GM12878 (cell line): Measurements from ENCODE around the gene CYP2C18. TPM values are rescaled to one million over a fixed set of nuclear protein-coding genes. Genes with fewer than 3 reads are reported as not detected.

Experiments used
- ATAC-seq: fragments of 200-7000 bp; cut with Tn5 transposase; 3 replicates; pipeline ENCODE4 v1.9.1; 2020; ENCODE audit warnings: mild to moderate bottlenecking, moderate library complexity
- BruUV-seq: library from RNA; stranded (reverse); fragments of 400-500 nt; replicated peaks from 2 replicates; lab custom pipeline; 2021; lab: Mats Ljungman, UMichigan
- CTCF ChIA-PET: fragments of 300-600 bp; sonication (Branson Sonifier 250); formaldehyde crosslinking; extraction: SDS; loops from one replicate; lab custom pipeline; 2021; ENCODE audit warnings: inconsistent platforms; lab: Yijun Ruan, JAX
- POLR2A ChIA-PET: fragments of 350-600 bp; formaldehyde crosslinking; extraction: SDS; loops from one replicate; lab custom pipeline; 2021; ENCODE audit warnings: inconsistent platforms; lab: Charles Lee
- RAD21 ChIA-PET: fragments of 300-600 bp; sonication (Branson Sonifier 250); formaldehyde crosslinking; loops from one replicate; lab custom pipeline; 2023; ENCODE audit warnings: antibody characterized with exemption; ENCODE audit not compliant: unreplicated experiment; lab: Charles Lee
- SMC1A ChIA-PET: fragments of 300-600 bp; sonication (Branson Sonifier 250); formaldehyde crosslinking; loops from one replicate; lab custom pipeline; 2023; ENCODE audit not compliant: unreplicated experiment, uncharacterized antibody; lab: Charles Lee
- DNase-seq: peaks from one replicate; pipeline ENCODE4 v3.0.0-alpha.2; 2011; ENCODE audit warnings: low read depth, low spot score
- FAIRE-seq: peaks from 3 replicates; lab custom pipeline; 2011; peaks lifted over from hg19 to GRCh38; lab: Jason Lieb, UNC
- H2AFZ ChIP-seq: 2 replicates; pipeline ENCODE4 v1.6.0; 2011; ENCODE audit warnings: low read depth, low read length, control low read depth; ENCODE audit not compliant: control insufficient read depth
- H3K27ac ChIP-seq: 2 replicates; pipeline ENCODE4 v1.5.1; 2011; ENCODE audit warnings: control low read depth; ENCODE audit not compliant: control insufficient read depth, insufficient read depth
- H3K27me3 ChIP-seq, 2 experiments: replicated peaks in 1 of 2; 2 replicates each; pipeline versions ENCODE4 v1.6.0 to v1.6.1; 2011; ENCODE audit warnings: low read length in 1 of 2; ENCODE audit not compliant: control insufficient read depth in 2 of 2, insufficient read depth in 2 of 2
- H3K36me3 ChIP-seq, 2 experiments: 2 replicates each; pipeline ENCODE4 v1.5.1; 2011; ENCODE audit warnings: low read length in 1 of 2; ENCODE audit not compliant: control insufficient read depth in 2 of 2, insufficient read depth in 2 of 2
- H3K4me1 ChIP-seq: 2 replicates; pipeline ENCODE4 v1.6.1; 2011; ENCODE audit warnings: mild to moderate bottlenecking, low read length, moderate library complexity, mixed read lengths; ENCODE audit not compliant: control insufficient read depth, insufficient read depth
- H3K4me2 ChIP-seq: 2 replicates; pipeline ENCODE4 v1.6.0; 2011; ENCODE audit warnings: control low read depth; ENCODE audit not compliant: control insufficient read depth, insufficient read depth
- H3K4me3 ChIP-seq: fragments of 200-600 bp; sonication (generic); 2 replicates; pipeline ENCODE4 v1.5.1; 2016
- H3K79me2 ChIP-seq: 2 replicates; pipeline ENCODE4 v1.6.0; 2011; ENCODE audit warnings: low read length; ENCODE audit not compliant: control insufficient read depth, insufficient read depth
- H3K9ac ChIP-seq: 2 replicates; pipeline ENCODE4 v1.8.0; 2011; ENCODE audit warnings: low read length, control low read depth, mixed read lengths; ENCODE audit not compliant: control insufficient read depth, insufficient read depth
- H3K9me3 ChIP-seq: replicated peaks from 3 replicates; pipeline ENCODE4 v1.5.1; 2011; ENCODE audit warnings: mild to moderate bottlenecking, low read length; ENCODE audit not compliant: control insufficient read depth, insufficient read depth
- H4K20me1 ChIP-seq: 2 replicates; pipeline ENCODE4 v1.6.0; 2011; ENCODE audit not compliant: control insufficient read depth, insufficient read depth
- BCL11A ChIP-seq: IDR thresholded peaks from 2 replicates; pipeline ENCODE4 v1.6.1; 2011; ENCODE audit warnings: low read depth, low read length
- CUX1 ChIP-seq: IDR thresholded peaks from 2 replicates; pipeline ENCODE4 v1.6.1; 2012; ENCODE audit warnings: improper control_type of control experiment, low read depth, low read length; ENCODE audit not compliant: insufficient replicate concordance
- IKZF2 ChIP-seq, 2 experiments: fragments of 450-650 bp; IDR thresholded peaks; 2 replicates each; pipeline ENCODE4 v1.6.1; 2017; ENCODE audit warnings: mild to moderate bottlenecking in 2 of 2, moderate library complexity in 2 of 2
- MAX ChIP-seq: IDR thresholded peaks from 2 replicates; pipeline ENCODE4 v1.6.1; 2012; ENCODE audit warnings: low read depth, low read length, improper control_type of control experiment
- NR2C1 ChIP-seq: fragments of 450-650 bp; IDR thresholded peaks from 2 replicates; pipeline ENCODE4 v1.6.1; 2017; ENCODE audit warnings: antibody characterized with exemption, mild to moderate bottlenecking, moderate library complexity
- POLR2A ChIP-seq: IDR thresholded peaks from 2 replicates; pipeline ENCODE4 v1.6.1; 2011; ENCODE audit warnings: low read depth, mild to moderate bottlenecking, low read length
- YBX1 ChIP-seq: fragments of 450-650 bp; IDR thresholded peaks from 2 replicates; pipeline ENCODE4 v1.6.1; 2016; ENCODE audit warnings: antibody characterized with exemption
- ZNF592 ChIP-seq: fragments of 450-650 bp; IDR thresholded peaks from 2 replicates; pipeline ENCODE4 v1.6.1; 2017; ENCODE audit warnings: mild to moderate bottlenecking, moderate library complexity
- ZZZ3 ChIP-seq: IDR thresholded peaks from 2 replicates; pipeline ENCODE4 v1.6.1; 2011; ENCODE audit warnings: low read depth; ENCODE audit not compliant: control insufficient read depth, insufficient read length
- WGBS: methylation state at CpG from one replicate; pipeline ENCODE4 v1.1.6; 2016; ENCODE audit warnings: low lambda C conversion rate; ENCODE audit not compliant: insufficient replicate concordance, insufficient coverage; ENCODE audit errors: missing lambda C conversion rate; 5-methylcytosine and 5-hydroxymethylcytosine counted together
- in situ Hi-C: fragments of 300-500 bp; cut with MboI; formaldehyde crosslinking; loops from 9 replicates; pipeline ENCODE4 v1.14.3; 2018; ENCODE audit warnings: mixed read lengths
- intact Hi-C: fragments of 100-400 bp; cut with micrococcal nuclease; formaldehyde crosslinking; loops from one replicate; pipeline ENCODE4 v1.14.2; 2022; ENCODE audit not compliant: unreplicated experiment
- polyA plus RNA-seq, 11 experiments: library from polyadenylated mRNA; depleted of rRNA in 4 of 11; unstranded in 6 of 11; stranded (reverse) in 5 of 11; fragments of >200 nt; fragmentation: Nextera tagmentation in 4 of 11; fragmentation: Illumina TruSeq in 1 of 11; extraction: Ambion mirVana in 4 of 11; extraction: Trizol in 1 of 11; gene quantifications; 1 replicate in 1 of 11; 2 replicates in 10 of 11; pipeline versions ENCODE4 v1.2.1 to v1.2.3, GENCODE V29; 2011 to 2016; ENCODE audit warnings: inconsistent platforms in 2 of 11, missing spikeins in 2 of 11, low read depth in 1 of 11
- total RNA-seq, 4 experiments: library from RNA; depleted of rRNA in 3 of 4; stranded (reverse); fragments of >200 nt in 3 of 4; fragmentation: Illumina TruSeq in 1 of 4; extraction: Trizol in 1 of 4; gene quantifications; 2 replicates each; pipeline versions ENCODE4 v1.2.1 to v1.2.3, GENCODE V29; 2013 to 2021

CYP2C18 gene
- total and polyA plus RNA-seq, 10 of the 15 experiments (the other 5 are each of a cell fraction or from before 2014, with no cell fraction given): 0.05 to 0.12 (median 0.07) TPM; not detected in 5

- POLR2A ChIA-PET: no interaction called here
Measured at GRCh38 chr10:94678475-94678874, 5.1 kb upstream of the CYP2C18 start.

GRCh38 chr10:94680544-94680943 lies 3.0 kb upstream of the CYP2C18 start:
- ChIA-PET CTCF (no interaction called here), POLR2A (no interaction called here), SMC1A (no interaction called here), RAD21 (no interaction called here)
- Histone ChIP-seq H3K79me2 (no peaks in the 10 kb centered on the region), H3K9ac (no peak overlapping the region), H3K27ac (no peak overlapping the region), H2AFZ (no peak overlapping the region), H3K4me3 (no peak overlapping the region), H3K27me3 (no peaks in the 10 kb centered on the region), H3K4me1 (no peaks in the 10 kb centered on the region), H3K4me2 (no peak overlapping the region), H3K36me3 (no peaks in the 10 kb centered on the region), H3K9me3 (no peaks in the 10 kb centered on the region), H4K20me1 (no peaks in the 10 kb centered on the region)
- intact Hi-C loops: no loop called here
- in situ Hi-C loops: no loop called here
- FAIRE-seq: no peak
- no peak for DNase-seq
- 0% methylated on average over 1 of the region's 1 CpG for WGBS
- BruUV-seq: no TSS peak
- ATAC-seq: no peak
- TF ChIP-seq YBX1: no peak
- no peak for TF ChIP-seq POLR2A
- TF ChIP-seq BCL11A: no peak
- TF ChIP-seq ZNF592: no peak
- no peak for TF ChIP-seq ZZZ3
- no peak for TF ChIP-seq CUX1
- no peak for TF ChIP-seq MAX
- TF ChIP-seq NR2C1: no peak

More at GRCh38 chr10:94678475-94678874, 5.1 kb upstream of the CYP2C18 start:
- Histone ChIP-seq H4K20me1 (no peaks in the 10 kb centered on the region), H3K9me3 (no peaks in the 10 kb centered on the region), H3K4me1 (no peaks in the 10 kb centered on the region), H2AFZ (no peak overlapping the region), H3K27ac (no peak overlapping the region), H3K9ac (no peak overlapping the region), H3K4me2 (no peak overlapping the region), H3K79me2 (no peaks in the 10 kb centered on the region), H3K27me3 (no peaks in the 10 kb centered on the region), H3K36me3 (no peaks in the 10 kb centered on the region), H3K4me3 (no peak overlapping the region)
- no peak for TF ChIP-seq IKZF2 (IDR thresholded peaks at IDR 0.05)
- CTCF ChIA-PET: no interaction called here
- RAD21 ChIA-PET: no interaction called here
- WGBS: 21% methylated on average over 2 of the region's 2 CpGs
- BruUV-seq: no TSS peak
- ATAC-seq: no peak
- FAIRE-seq: no peak
- SMC1A ChIA-PET: no interaction called here
- in situ Hi-C loops (no loop called here), intact Hi-C loops (no loop called here)
- DNase-seq: no peak
